IMR-90 (cell line): ENCODE measurements around the gene SOS1. TPM values are rescaled to one million over a fixed set of nuclear protein-coding genes. Genes with fewer than 3 reads are reported as not detected.

ENCODE experiments used
- ATAC-seq: fragments of 200-7000 bp; cut with Tn5 transposase; 2 replicates; pipeline ENCODE4 v1.9.1; 2020; ENCODE audit warnings: low read depth, mild to moderate bottlenecking, moderate library complexity
- BruUV-seq: library from RNA; stranded (reverse); fragments of 400-500 nt; replicated peaks from 2 replicates; lab custom pipeline; 2021; lab: Mats Ljungman, UMichigan
- CTCF ChIA-PET: fragments of 300-600 bp; formaldehyde crosslinking; extraction: SDS; loops from one replicate; lab custom pipeline; 2021; ENCODE audit warnings: antibody characterized with exemption; lab: Yijun Ruan, JAX
- POLR2A ChIA-PET: fragments of 300-600 bp; sonication (Branson Sonifier 250); formaldehyde crosslinking; loops from one replicate; lab custom pipeline; 2022; ENCODE audit warnings: antibody characterized with exemption; ENCODE audit not compliant: unreplicated experiment; lab: Charles Lee
- DNase-seq: peaks from one replicate; pipeline ENCODE4 v3.0.0; 2013
- H2AFZ ChIP-seq: replicated peaks from 2 replicates; pipeline ENCODE3; 2013; ENCODE audit warnings: low read length, mild to moderate bottlenecking; ENCODE audit not compliant: poor library complexity
- H2AK5ac ChIP-seq: 2 replicates; pipeline ENCODE4 v1.6.1; 2013; ENCODE audit warnings: low read depth, low read length, inconsistent platforms
- H2AK9ac ChIP-seq: replicated peaks from 2 replicates; pipeline ENCODE3; 2013; ENCODE audit warnings: mild to moderate bottlenecking, low read depth, low read length, moderate library complexity; ENCODE audit not compliant: poor library complexity
- H2BK120ac ChIP-seq: 2 replicates; pipeline ENCODE4 v1.6.1; 2013; ENCODE audit warnings: low read depth, low read length, inconsistent platforms
- H2BK15ac ChIP-seq: 3 replicates; pipeline ENCODE4 v1.6.1; 2013; ENCODE audit warnings: low read depth, low read length, inconsistent platforms
- H2BK20ac ChIP-seq: 2 replicates; pipeline ENCODE4 v1.6.1; 2013; ENCODE audit warnings: low read depth, mild to moderate bottlenecking, inconsistent platforms, low read length, moderate library complexity
- H2BK5ac ChIP-seq: 2 replicates; pipeline ENCODE4 v1.6.1; 2013; ENCODE audit warnings: mild to moderate bottlenecking, low read depth, low read length, inconsistent platforms; ENCODE audit not compliant: poor library complexity, severe bottlenecking
- H3K14ac ChIP-seq: replicated peaks from 2 replicates; pipeline ENCODE4 v1.6.1; 2013; ENCODE audit warnings: low read depth, low read length, inconsistent platforms
- H3K18ac ChIP-seq: 2 replicates; pipeline ENCODE4 v1.6.1; 2013; ENCODE audit warnings: low read depth, low read length, control low read depth
- H3K23ac ChIP-seq: 2 replicates; pipeline ENCODE4 v1.6.1; 2013; ENCODE audit warnings: low read depth, low read length, inconsistent platforms
- H3K27ac ChIP-seq: 2 replicates; pipeline ENCODE4 v1.5.1; 2013; ENCODE audit warnings: mild to moderate bottlenecking, control low read depth, low read length; ENCODE audit not compliant: insufficient read depth
- H3K27me3 ChIP-seq: 2 replicates; pipeline ENCODE4 v1.6.1; 2013; ENCODE audit warnings: low read length; ENCODE audit not compliant: control insufficient read depth, insufficient read depth
- H3K36me3 ChIP-seq: 2 replicates; pipeline ENCODE4 v1.6.1; 2013; ENCODE audit warnings: low read length, mixed read lengths; ENCODE audit not compliant: control insufficient read depth, insufficient read depth
- H3K4ac ChIP-seq: 2 replicates; pipeline ENCODE4 v1.6.1; 2013; ENCODE audit warnings: low read depth, low read length, inconsistent platforms
- H3K4me1 ChIP-seq: 2 replicates; pipeline ENCODE4 v1.6.1; 2013; ENCODE audit warnings: low read length, mixed read lengths; ENCODE audit not compliant: control insufficient read depth, insufficient read depth
- H3K4me2 ChIP-seq: 2 replicates; pipeline ENCODE4 v1.6.1; 2013; ENCODE audit warnings: low read depth, mild to moderate bottlenecking, control low read depth, low read length, moderate library complexity
- H3K4me3 ChIP-seq: 2 replicates; pipeline ENCODE4 v1.5.1; 2013; ENCODE audit warnings: low read depth, mild to moderate bottlenecking, control low read depth, low read length, moderate library complexity; ENCODE audit not compliant: insufficient read depth
- H3K56ac ChIP-seq: 2 replicates; pipeline ENCODE4 v1.6.1; 2013; ENCODE audit warnings: low read length, inconsistent platforms; ENCODE audit not compliant: insufficient read depth; ENCODE audit errors: extremely low read depth
- H3K79me1 ChIP-seq, 2 experiments: 2 replicates each; pipeline ENCODE4 v1.6.1; 2013; ENCODE audit warnings: low read length in 2 of 2, inconsistent platforms in 1 of 2, low read depth in 1 of 2
- H3K9ac ChIP-seq: 2 replicates; pipeline ENCODE4 v1.6.1; 2013; ENCODE audit warnings: low read depth, low read length, control low read depth
- H3K9me1 ChIP-seq: 2 replicates; pipeline ENCODE4 v1.6.1; 2013; ENCODE audit warnings: low read length, inconsistent platforms; ENCODE audit not compliant: insufficient read depth
- H3K9me3 ChIP-seq: 2 replicates; pipeline ENCODE4 v1.6.1; 2013; ENCODE audit warnings: low read length; ENCODE audit not compliant: control insufficient read depth, insufficient read depth
- H4K20me1 ChIP-seq: 2 replicates; pipeline ENCODE4 v1.6.1; 2013; ENCODE audit warnings: low read length, inconsistent platforms; ENCODE audit not compliant: insufficient read depth
- H4K5ac ChIP-seq: 2 replicates; pipeline ENCODE4 v1.6.1; 2013; ENCODE audit warnings: mild to moderate bottlenecking, low read depth, low read length, control low read depth
- H4K8ac ChIP-seq, 2 experiments: 2 replicates each; pipeline ENCODE4 v1.6.1; 2013; ENCODE audit warnings: low read depth in 2 of 2, low read length in 2 of 2, control low read depth in 1 of 2, inconsistent platforms in 1 of 2
- H4K91ac ChIP-seq: 2 replicates; pipeline ENCODE4 v1.6.1; 2013; ENCODE audit warnings: low read depth, low read length, inconsistent platforms; ENCODE audit not compliant: insufficient read depth
- BHLHE40 ChIP-seq: fragments of 150-350 bp; IDR thresholded peaks from 2 replicates; pipeline ENCODE4 v1.6.1; 2016; ENCODE audit warnings: mild to moderate bottlenecking, low read depth, low read length
- CEBPB ChIP-seq: IDR thresholded peaks from 2 replicates; pipeline ENCODE4 v1.6.1; 2012; ENCODE audit warnings: low read depth, low read length, improper control_type of control experiment
- CHD1 ChIP-seq: IDR thresholded peaks from 2 replicates; pipeline ENCODE4 v1.6.1; 2012; ENCODE audit warnings: low read depth, low read length, improper control_type of control experiment
- CTCF ChIP-seq: conservative IDR thresholded peaks from 2 replicates; pipeline ENCODE4 v1.5.1; 2012; ENCODE audit warnings: mild to moderate bottlenecking, low read depth, low read length, improper control_type of control experiment
- ELK1 ChIP-seq: fragments of 150-350 bp; IDR thresholded peaks from 2 replicates; pipeline ENCODE4 v1.6.1; 2016; ENCODE audit warnings: low read depth, mild to moderate bottlenecking, low read length, moderate library complexity, borderline replicate concordance
- MAFK ChIP-seq: IDR thresholded peaks from 2 replicates; pipeline ENCODE4 v1.6.1; 2012; ENCODE audit warnings: low read depth, low read length, improper control_type of control experiment
- MXI1 ChIP-seq: IDR thresholded peaks from 2 replicates; pipeline ENCODE4 v1.6.1; 2012; ENCODE audit warnings: low read depth, mild to moderate bottlenecking, low read length, moderate library complexity, borderline replicate concordance
- NFE2L2 ChIP-seq: fragments of 150-350 bp; IDR thresholded peaks from 2 replicates; pipeline ENCODE4 v1.6.1; 2016; ENCODE audit warnings: low read depth, mild to moderate bottlenecking, low read length
- POLR2A ChIP-seq: IDR thresholded peaks from 2 replicates; pipeline ENCODE4 v1.6.1; 2012; ENCODE audit warnings: mild to moderate bottlenecking, low read depth, low read length
- RAD21 ChIP-seq: IDR thresholded peaks from 2 replicates; pipeline ENCODE4 v1.6.1; 2012; ENCODE audit warnings: low read length, improper control_type of control experiment
- RCOR1 ChIP-seq: IDR thresholded peaks from 2 replicates; pipeline ENCODE4 v1.6.1; 2012; ENCODE audit warnings: mild to moderate bottlenecking, low read length, improper control_type of control experiment; ENCODE audit not compliant: insufficient replicate concordance
- RFX5 ChIP-seq: IDR thresholded peaks from 2 replicates; pipeline ENCODE4 v1.8.0; 2012; ENCODE audit warnings: low read depth, mild to moderate bottlenecking, low read length, moderate library complexity
- USF2 ChIP-seq: fragments of 150-350 bp; IDR thresholded peaks from 2 replicates; pipeline ENCODE4 v1.6.1; 2017; ENCODE audit warnings: mild to moderate bottlenecking, antibody characterized with exemption, low read length, low read depth
- dilution Hi-C: fragments of 300-500 bp; cut with HindIII; formaldehyde crosslinking; loops from one replicate; pipeline ENCODE4 v1.14.3; 2018; ENCODE audit warnings: low sequenced_read_pairs; ENCODE audit not compliant: unreplicated experiment
- in situ Hi-C: fragments of 300-500 bp; cut with MboI; formaldehyde crosslinking; loops from 3 replicates; pipeline ENCODE4 v1.14.3; 2019; ENCODE audit warnings: low sequenced_read_pairs, inconsistent platforms, mixed read lengths
- intact Hi-C: fragments of 100-400 bp; cut with micrococcal nuclease; formaldehyde crosslinking; loops from 2 replicates; pipeline ENCODE4 v1.10.0; 2022
- polyA plus RNA-seq, 3 experiments: library from polyadenylated mRNA; depleted of rRNA; stranded (reverse); fragments of >200 nt; gene quantifications; 2 replicates each; pipeline ENCODE4 v1.2.3, GENCODE V29; 2012; ENCODE audit warnings: low replicate concordance in 1 of 3
- total RNA-seq: library from RNA; depleted of rRNA; stranded (reverse); fragments of >200 nt; gene quantifications from 2 replicates; pipeline ENCODE4 v1.2.3, GENCODE V29; 2012

Gene SOS1
- total and polyA plus RNA-seq, 2 of the 4 experiments (the other 2 are of a cell fraction): 8.2 to 11.2 TPM

GRCh38 chr2:39017334-39017733 lies 103.5 kb downstream of the SOS1 start:
- ATAC-seq: no peak
- CTCF ChIA-PET: no interaction called here

More at GRCh38 chr2:39017334-39017733, 103.5 kb downstream of the SOS1 start:
- H3K23ac ChIP-seq: no peak overlapping the region
- no peak overlapping the region for H3K14ac ChIP-seq
- BruUV-seq: no TSS peak
- no peak overlapping the region for H3K18ac ChIP-seq
- TF ChIP-seq ELK1 (no peak), BHLHE40 (no peak), MAFK (no peak), POLR2A (no peak), CTCF (no peak), CHD1 (no peak), MXI1 (no peak), NFE2L2 (no peak), RAD21 (no peak), RFX5 (no peak), RCOR1 (no peak), USF2 (no peak), CEBPB (no peak)
- no peak overlapping the region for H3K4me2 ChIP-seq
- no peaks in the 10 kb centered on the region for H3K4me1 ChIP-seq
- intact Hi-C loops: no loop called here
- no peak overlapping the region for H3K9ac ChIP-seq
- POLR2A ChIA-PET: no interaction called here
- H4K8ac ChIP-seq: no peak overlapping the region
- no peak overlapping the region for H2BK120ac ChIP-seq
- H3K79me1 ChIP-seq: no peaks in the 10 kb centered on the region; a peak in 1 of 4 replicates
- in situ Hi-C loops: no loop called here
- no peak overlapping the region for H2BK15ac ChIP-seq
- no peaks in the 10 kb centered on the region for H3K9me1 ChIP-seq
- no peak overlapping the region for H4K5ac ChIP-seq
- H3K4ac ChIP-seq: no peak overlapping the region
- H4K20me1 ChIP-seq: no peaks in the 10 kb centered on the region
- no peak overlapping the region for H3K56ac ChIP-seq
- H2AFZ ChIP-seq: no peak overlapping the region
- H3K4me3 ChIP-seq: no peak overlapping the region
- no peak overlapping the region for H3K27ac ChIP-seq
- H3K36me3 ChIP-seq: peaks cover 8% of the 10 kb centered on the region
- H2AK9ac ChIP-seq: no peak overlapping the region
- no peak overlapping the region for H4K91ac ChIP-seq
- DNase-seq: no peak
- no peaks in the 10 kb centered on the region for H3K9me3 ChIP-seq
- dilution Hi-C loops: no loop called here
- no peak overlapping the region for H2BK20ac ChIP-seq
- H2BK5ac ChIP-seq: no peak overlapping the region
- no peaks in the 10 kb centered on the region for H3K27me3 ChIP-seq
- H2AK5ac ChIP-seq: no peak overlapping the region
